ENCODE results near the gene COL7A1. TPM values are rescaled to one million over a fixed set of nuclear protein-coding genes. Genes with fewer than 3 reads are reported as not detected.
A peak's percentile ranks its signal among the peaks of the same experiment; 100 is the strongest.

Gene COL7A1
- total RNA-seq, 3 donors from 2014 or later (not counting 1 experiment from before 2014, with no cell fraction given) = 0.54 to 1.7 (median 1.4) TPM

DNA sequence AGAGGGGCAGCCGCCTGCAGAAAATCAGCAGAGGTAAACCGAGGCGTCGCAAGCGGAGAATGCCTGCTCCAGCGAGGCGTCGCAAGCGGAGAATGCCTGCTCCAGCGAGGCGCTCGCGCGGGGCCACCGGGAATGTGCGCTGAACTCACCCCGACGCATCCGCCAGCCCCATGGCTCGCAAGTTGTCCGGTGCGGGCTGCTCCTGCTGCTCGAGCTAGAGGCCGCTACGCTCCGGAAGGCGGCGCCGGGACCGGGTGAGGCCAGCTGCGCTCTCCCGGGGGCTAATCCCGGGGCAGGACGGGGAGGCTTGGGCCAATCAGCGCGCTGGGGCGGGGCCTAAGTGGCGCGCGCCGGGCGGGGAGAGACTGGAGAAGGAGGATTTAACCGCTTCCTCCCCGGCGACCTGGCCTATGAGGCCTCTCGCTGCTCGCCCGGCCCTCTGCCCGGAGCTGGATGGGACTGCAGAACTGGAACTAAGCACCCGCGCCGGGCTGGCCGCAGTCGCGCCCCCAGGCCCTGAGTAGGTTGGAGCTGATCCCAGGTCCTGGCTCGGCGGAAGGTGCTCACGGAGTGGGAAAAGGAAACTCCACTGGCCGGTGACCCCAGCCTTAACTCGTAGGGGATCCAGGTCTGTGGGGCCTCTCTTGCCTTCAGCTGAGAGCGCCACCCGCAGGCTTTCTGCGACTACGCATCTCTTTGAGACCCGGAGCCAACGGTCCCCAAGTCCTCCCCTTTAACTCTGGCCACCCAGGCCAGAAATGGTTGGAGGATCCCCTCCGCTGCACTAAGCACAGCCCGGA lies 40.3 kb upstream of the COL7A1 start, which contains the start of gene SLC26A6:
TSS of gene SLC26A6 (minus strand) at position 240 of the 800 bp plus-strand sequence. CDS start at position 172, 68 bp downstream.
- Histone ChIP-seq H3K9me3 (ENCODE audit: control insufficient read depth, insufficient read depth, low read length) (no peaks in the 10 kb centered on the region), H3K27me3 (ENCODE audit: control insufficient read depth, insufficient read depth, low read length) (no peaks in the 10 kb centered on the region), H3K4me1 (ENCODE audit: control insufficient read depth, insufficient read depth, low read length) (peaks cover 23% of the 10 kb centered on the region), H3K4me3 (ENCODE audit: low read length) (peak within 1 kb of the TSS; percentile 83), H3K36me3 (ENCODE audit: control insufficient read depth, insufficient read depth, low read length) (no peaks in the 10 kb centered on the region), H3K27ac (ENCODE audit: low read length) (peak within 1 kb of the TSS; percentile 49)
- H3K9me3 Mint-ChIP-seq = no peaks in the 10 kb centered on the region
- peaks cover 0 to 31% of the 10 kb centered on the region in 2 donors for H3K4me1 Mint-ChIP-seq
- H3K27ac Mint-ChIP-seq = peak within 1 kb of the TSS; percentile 62 to 81
- H3K27me3 Mint-ChIP-seq (ENCODE audit: low read depth in 2 of 2) = no peaks in the 10 kb centered on the region
- peak within 1 kb of the TSS; percentile 93 for H3K4me3 Mint-ChIP-seq
- H3K36me3 Mint-ChIP-seq = no peaks in the 10 kb centered on the region
- intact Hi-C loops (cut with micrococcal nuclease) = loop anchor here (1.0 kb wide), 1 partner anchor 20 kb away; no protein-coding TSS in a partner anchor
- TF ChIP-seq CTCF (IDR thresholded peaks at IDR 0.05) = peak; percentile 42
- DNase-seq (peak; percentile 86 to 94), ATAC-seq (peak; percentile 95 to 96 (median 96))
- under 1% methylated on average over 68 of the region's 68 CpGs for WGBS (ENCODE audit: insufficient coverage)

- Histone ChIP-seq H3K36me3 (ENCODE audit: control insufficient read depth, insufficient read depth, low read length) (peaks cover 4% of the 10 kb centered on the region), H3K4me3 (ENCODE audit: low read length) (peak overlapping the region; percentile 83), H3K27ac (ENCODE audit: low read length) (no peak overlapping the region), H3K4me1 (ENCODE audit: control insufficient read depth, insufficient read depth, low read length) (peaks cover 23% of the 10 kb centered on the region), H3K27me3 (ENCODE audit: control insufficient read depth, insufficient read depth, low read length) (no peaks in the 10 kb centered on the region), H3K9me3 (ENCODE audit: control insufficient read depth, insufficient read depth, low read length) (no peaks in the 10 kb centered on the region)
- ATAC-seq (peak; percentile 17 to 31 (median 25)), DNase-seq (peak in 1 of 2 donors; percentile 57)
- Mint-ChIP-seq H3K27ac (peak overlapping the region in 1 of 2 donors; percentile 81), H3K4me3 (peak overlapping the region; percentile 93), H3K9me3 (no peaks in the 10 kb centered on the region), H3K4me1 (peaks cover 0 to 31% of the 10 kb centered on the region in 2 donors), H3K27me3 (ENCODE audit: low read depth in 2 of 2) (no peaks in the 10 kb centered on the region), H3K36me3 (no peaks in the 10 kb centered on the region)
- TF ChIP-seq CTCF (IDR thresholded peaks at IDR 0.05) = no peak
- intact Hi-C loops (cut with micrococcal nuclease) = loop anchor here (1.0 kb wide), 1 partner anchor 21 kb away; no protein-coding TSS in a partner anchor
- WGBS (ENCODE audit: insufficient coverage) = 5% methylated on average over 30 of the region's 30 CpGs
Measured at GRCh38 chr3:48634661-48635221, 39.6 kb upstream of the COL7A1 start.

DNA sequence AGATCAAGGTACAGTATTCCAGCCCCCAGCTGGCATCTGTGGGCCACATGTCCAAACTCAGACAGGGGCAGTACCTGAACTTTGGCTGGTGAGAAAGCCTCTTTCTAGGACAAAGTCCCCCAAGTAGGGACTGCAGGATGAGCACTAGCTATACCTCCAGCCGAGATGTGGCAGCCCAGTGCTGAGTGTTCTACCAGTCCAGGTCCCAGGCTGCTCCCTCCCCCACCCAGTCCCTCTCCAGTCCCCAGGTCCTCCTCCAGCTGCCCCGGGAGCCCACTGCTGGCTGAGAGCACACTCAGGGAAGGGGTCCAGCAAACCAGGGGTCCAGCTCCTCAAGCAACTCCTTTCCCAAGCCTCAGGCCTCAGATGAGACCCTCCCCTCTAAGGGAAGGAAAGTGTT lies 38.6 kb upstream of the COL7A1 start:
- intact Hi-C loops (cut with micrococcal nuclease) = no loop called here
- H3K27me3 Mint-ChIP-seq (ENCODE audit: low read depth in 2 of 2) = no peaks in the 10 kb centered on the region

More for the DNA sequence above, 38.6 kb upstream of the COL7A1 start:
- Mint-ChIP-seq H3K4me3 (peak overlapping the region; percentile 93), H3K36me3 (no peaks in the 10 kb centered on the region), H3K27ac (no peak overlapping the region), H3K4me1 (peaks cover 0 to 27% of the 10 kb centered on the region in 2 donors), H3K9me3 (no peaks in the 10 kb centered on the region)
- H3K9me3 ChIP-seq (ENCODE audit: control insufficient read depth, insufficient read depth, low read length) = no peaks in the 10 kb centered on the region
- no peak for TF ChIP-seq CTCF (IDR thresholded peaks at IDR 0.05)
- H3K27ac ChIP-seq (ENCODE audit: low read length) = no peak overlapping the region
- H3K36me3 ChIP-seq (ENCODE audit: control insufficient read depth, insufficient read depth, low read length) = peaks cover 4% of the 10 kb centered on the region
- ATAC-seq = no peak
- WGBS (ENCODE audit: insufficient coverage) = 100% methylated on average over 2 of the region's 2 CpGs
- no peaks in the 10 kb centered on the region for H3K27me3 ChIP-seq (ENCODE audit: control insufficient read depth, insufficient read depth, low read length)
- no peak overlapping the region for H3K4me3 ChIP-seq (ENCODE audit: low read length)
- peaks cover 23% of the 10 kb centered on the region for H3K4me1 ChIP-seq (ENCODE audit: control insufficient read depth, insufficient read depth, low read length)
- DNase-seq = no peak

All from natural killer cell (primary cell).